GM20000 (cell line): ENCODE measurements around the gene LTC4S.
A peak's percentile ranks its signal among the peaks of the same experiment; 100 is the strongest.

Experiments
- DNase-seq: peaks from one replicate; pipeline ENCODE4 v3.0.0; 2012; ENCODE audit warnings: low spot score
- TF ChIP-seq, protein P1 (sequence below): IDR thresholded peaks from 2 replicates; pipeline ENCODE4 v1.5.1; 2012; ENCODE audit warnings: mild to moderate bottlenecking, control low read depth; ENCODE audit errors: extremely low read depth, missing control alignments

The LTC4S gene

DNA sequence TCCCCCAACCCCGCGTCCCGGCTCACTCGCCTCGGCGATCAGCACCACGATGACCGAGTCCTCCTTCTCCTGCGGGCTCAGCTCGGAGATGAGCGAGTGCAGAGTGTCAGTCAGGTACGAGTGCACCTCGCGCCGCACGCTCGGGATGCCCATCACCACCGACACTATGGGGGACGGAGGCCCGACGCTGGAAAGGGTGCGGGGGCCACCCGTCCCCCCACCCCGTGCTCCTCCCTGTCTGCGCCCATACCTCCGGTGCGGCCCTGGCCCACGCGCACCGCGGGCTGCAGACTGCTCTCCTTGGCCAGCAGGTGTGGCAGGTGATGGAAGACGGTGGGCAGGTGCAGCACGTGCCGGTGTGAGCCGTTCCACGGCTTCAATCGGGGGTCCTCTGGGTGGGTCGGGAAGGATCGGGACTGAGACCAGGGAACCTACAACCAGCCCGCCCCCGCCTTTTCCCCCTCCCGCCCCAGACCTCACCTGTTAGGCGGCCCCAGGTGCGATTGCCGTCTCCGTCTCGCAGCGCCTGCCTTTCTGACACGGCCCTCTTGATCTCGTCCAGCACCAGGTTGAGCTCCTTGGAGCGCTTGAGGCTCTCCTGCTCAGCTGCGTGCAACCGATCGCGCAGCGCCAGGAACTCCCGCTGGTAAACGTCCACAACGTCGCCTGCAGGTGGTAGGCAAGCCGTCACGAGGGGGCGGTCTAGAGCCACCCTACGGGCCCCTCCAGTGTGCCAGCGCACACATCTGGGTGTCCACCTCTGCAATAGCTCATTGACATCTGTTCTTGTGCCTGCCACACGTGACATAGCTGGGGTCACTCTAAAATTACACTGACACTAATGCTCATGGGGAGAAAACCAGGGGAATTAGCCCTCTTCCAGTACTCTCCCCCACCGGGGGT lies 7.8 kb downstream of the LTC4S start:
- TF ChIP-seq, protein P1, sequence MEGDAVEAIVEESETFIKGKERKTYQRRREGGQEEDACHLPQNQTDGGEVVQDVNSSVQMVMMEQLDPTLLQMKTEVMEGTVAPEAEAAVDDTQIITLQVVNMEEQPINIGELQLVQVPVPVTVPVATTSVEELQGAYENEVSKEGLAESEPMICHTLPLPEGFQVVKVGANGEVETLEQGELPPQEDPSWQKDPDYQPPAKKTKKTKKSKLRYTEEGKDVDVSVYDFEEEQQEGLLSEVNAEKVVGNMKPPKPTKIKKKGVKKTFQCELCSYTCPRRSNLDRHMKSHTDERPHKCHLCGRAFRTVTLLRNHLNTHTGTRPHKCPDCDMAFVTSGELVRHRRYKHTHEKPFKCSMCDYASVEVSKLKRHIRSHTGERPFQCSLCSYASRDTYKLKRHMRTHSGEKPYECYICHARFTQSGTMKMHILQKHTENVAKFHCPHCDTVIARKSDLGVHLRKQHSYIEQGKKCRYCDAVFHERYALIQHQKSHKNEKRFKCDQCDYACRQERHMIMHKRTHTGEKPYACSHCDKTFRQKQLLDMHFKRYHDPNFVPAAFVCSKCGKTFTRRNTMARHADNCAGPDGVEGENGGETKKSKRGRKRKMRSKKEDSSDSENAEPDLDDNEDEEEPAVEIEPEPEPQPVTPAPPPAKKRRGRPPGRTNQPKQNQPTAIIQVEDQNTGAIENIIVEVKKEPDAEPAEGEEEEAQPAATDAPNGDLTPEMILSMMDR, result peak; percentile 71
- peak; percentile 87 for DNase-seq

DNA sequence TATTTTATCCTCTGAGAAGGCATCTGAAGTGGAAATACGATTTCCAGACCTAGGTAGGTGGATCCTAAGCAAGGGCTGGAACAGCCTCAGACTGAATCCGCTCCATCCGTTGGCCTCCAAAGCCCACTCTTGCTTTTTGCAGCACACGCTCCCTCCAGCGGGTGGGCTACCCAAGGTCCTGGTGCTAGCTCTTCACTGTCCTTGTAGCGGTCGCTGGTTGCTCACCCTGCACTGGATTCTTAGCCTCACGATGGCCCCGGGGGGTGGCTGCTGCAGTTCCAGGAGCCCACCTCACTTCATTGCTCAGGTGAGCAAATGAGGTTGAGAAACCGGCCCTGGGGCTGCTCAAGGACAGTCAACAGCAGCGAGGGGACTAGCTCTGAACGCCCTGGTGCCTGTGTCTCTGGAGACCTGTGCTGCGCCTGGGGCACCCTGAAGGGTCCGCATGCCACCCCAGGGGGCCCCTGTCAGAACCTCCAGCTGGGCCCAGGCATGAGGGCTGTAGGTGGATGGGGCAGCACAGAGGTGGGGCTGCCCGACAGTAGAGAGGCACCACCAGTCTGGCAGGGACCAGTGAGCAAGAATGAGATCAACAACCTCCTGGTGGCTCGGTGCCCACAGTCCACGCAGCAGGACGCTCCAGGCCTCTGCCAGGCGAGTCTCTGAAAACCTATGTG lies 8.6 kb downstream of the LTC4S start:
- DNase-seq, result peak; percentile 6

DNA sequence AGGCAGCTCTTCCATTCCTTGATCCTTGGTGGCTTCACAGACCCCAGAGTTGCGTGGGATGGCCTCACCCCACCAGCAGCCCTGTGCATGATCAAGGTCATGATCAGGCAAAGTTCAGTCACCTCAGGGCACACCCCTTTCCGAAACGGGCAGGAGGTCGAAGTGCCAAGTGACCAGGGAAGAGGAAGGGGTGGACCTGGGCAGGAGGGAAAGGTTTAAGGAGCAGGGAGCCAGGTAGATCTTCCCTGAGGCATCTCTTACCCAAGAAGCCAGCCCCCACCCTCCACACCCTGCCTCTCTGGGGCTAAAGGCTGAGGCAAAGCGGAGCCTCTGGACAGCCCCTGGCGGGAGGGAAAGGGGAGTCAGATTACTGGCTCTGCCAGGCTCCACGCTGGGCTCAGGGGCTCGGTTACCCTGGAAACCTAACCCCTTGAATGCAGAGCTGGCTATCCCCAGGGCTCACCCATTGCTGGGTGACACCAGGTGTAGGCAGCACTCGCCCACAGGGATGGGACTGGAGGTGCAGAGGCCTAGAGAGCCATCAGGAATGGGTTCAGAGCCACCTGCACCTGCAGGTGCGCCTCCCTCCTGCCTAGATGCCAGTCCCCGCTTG lies 9.3 kb downstream of the LTC4S start:
- TF ChIP-seq, protein P1, result no peak
- DNase-seq, result peak; percentile 6

More for the DNA sequence above, 8.6 kb downstream of the LTC4S start:
- TF ChIP-seq, protein P1, result no peak

DNA sequence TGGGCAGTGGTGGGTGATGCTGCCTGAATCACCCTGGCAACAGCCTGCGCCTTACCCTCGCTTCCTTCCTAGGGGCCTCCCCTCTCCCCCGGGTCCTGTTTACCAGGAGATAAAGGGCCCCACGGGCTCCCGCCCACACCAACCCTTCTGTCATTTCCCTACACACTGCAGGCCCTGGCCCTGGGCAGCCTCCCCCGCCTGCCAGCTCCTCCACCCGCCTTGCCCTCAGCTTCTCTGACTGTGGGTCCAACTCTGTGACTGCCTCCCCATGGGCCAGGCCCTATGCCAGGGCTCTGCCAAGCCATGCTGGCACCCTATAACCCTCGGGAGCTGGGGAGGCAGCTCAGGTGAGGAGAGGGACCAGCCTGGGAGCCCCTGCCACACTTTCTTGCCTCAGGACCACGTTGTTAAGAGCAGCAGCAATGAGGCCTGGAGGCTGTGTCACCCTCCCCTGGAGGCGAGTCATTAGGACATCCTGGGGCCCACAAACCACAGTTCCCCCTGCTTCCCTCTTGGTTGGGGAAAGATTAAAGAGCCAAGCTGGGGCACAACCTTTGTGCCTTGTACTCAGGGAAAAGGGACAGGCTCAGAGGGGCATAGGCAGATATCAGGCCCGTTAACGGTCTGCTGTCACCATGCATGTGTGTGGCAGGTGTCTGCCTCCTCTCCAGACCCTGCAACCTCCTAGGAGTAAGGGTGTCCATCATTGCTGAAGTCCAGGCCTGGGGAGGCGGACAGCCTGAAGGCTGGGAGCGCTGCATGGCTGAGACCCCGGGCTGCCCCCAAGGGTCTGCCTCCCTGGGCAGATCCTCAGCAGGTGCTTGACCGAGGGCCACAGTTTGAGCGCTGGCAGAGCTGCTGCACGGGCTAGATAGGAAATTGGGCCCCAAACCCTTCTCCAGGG lies 10.1 kb downstream of the LTC4S start:
- TF ChIP-seq, protein P1, result no peak
- peak; percentile 55 for DNase-seq

DNA sequence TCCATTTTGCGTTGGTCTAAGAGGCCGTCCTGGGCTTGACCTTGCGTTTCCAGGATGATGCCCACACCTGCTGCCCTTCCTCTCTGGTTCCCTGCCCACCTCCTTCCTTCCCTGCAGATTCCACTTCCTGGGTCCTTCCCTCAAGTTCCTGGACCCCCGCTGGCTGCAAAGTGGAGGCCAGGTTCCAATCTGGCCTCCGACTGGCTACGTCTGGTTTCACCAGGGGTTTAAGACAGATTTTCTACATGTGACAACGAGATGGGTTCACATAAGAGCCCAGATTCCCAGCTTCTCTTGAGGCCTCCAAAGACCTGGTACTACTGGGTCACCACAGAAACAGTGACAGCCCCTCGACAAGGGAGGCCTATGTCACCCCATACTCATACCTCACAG lies 10.8 kb downstream of the LTC4S start:
- DNase-seq, result no peak
- TF ChIP-seq, protein P1, result no peak

DNA sequence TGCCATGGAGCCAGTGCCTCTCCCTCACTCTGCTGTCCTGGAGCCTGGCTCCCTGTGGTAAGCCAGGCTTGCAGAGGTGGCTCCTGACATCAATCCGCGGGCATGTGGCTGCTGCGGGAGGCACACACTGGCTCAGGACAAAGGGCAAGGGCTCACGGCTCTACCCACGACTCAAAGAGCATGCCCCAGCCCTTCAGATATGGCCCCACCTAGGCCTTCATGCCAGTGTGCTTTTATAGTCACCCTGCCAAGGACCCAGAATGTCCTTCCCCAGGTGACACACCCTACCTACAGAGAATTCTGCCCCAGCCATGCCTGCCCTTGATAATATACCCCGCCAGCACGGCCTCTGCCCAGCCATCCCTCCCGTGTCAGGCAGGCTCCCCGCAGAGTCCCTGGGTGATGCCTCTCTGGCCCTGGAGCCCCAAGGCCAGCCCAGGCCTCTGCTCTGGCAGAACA lies 11.3 kb downstream of the LTC4S start:
- TF ChIP-seq, protein P1, result no peak
- DNase-seq, result peak; percentile 33
